ENCODE results near the gene CD40LG. TPM values are rescaled to one million over a fixed set of nuclear protein-coding genes. Genes with fewer than 3 reads are reported as not detected.

CD40LG gene
- polyA plus RNA-seq, 1 experiment = not detected

DNA sequence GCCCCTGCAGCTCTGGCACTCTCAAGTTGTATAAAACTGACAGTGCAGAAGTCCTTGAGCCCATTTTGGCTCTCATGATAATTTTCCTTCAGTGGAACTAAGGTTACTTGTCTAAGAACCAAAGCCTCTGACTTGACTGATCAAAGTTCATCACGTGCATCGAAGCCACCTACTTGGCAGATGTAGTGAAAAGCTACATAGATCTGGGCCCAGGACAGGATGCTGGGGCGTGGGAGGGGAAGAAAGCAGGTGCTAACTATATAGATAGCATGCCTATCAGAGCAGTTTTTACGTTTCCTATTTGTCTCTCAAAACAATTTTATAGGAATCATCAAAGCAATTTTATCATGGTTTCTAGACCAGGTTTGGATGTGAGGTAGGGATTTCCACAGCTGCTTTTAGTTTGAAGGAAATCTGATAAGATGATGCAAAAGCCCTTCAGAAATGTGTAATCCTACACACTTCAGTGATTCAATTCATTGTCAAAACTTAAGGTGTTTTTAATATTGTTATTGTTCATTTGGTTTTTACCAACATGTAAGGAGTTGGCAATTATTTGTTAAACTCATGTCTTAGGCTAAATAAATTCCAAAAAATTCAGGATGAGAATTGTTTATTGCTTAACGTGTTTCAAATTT lies 1.2 kb upstream of the CD40LG start:
- CTCF ChIA-PET = no interaction called here
- H3K27me3 ChIP-seq (ENCODE audit: control insufficient read depth, insufficient read depth, low read length) = no peaks in the 10 kb centered on the region
- POLR2A ChIA-PET = no interaction called here
- TF ChIP-seq, protein P1, sequence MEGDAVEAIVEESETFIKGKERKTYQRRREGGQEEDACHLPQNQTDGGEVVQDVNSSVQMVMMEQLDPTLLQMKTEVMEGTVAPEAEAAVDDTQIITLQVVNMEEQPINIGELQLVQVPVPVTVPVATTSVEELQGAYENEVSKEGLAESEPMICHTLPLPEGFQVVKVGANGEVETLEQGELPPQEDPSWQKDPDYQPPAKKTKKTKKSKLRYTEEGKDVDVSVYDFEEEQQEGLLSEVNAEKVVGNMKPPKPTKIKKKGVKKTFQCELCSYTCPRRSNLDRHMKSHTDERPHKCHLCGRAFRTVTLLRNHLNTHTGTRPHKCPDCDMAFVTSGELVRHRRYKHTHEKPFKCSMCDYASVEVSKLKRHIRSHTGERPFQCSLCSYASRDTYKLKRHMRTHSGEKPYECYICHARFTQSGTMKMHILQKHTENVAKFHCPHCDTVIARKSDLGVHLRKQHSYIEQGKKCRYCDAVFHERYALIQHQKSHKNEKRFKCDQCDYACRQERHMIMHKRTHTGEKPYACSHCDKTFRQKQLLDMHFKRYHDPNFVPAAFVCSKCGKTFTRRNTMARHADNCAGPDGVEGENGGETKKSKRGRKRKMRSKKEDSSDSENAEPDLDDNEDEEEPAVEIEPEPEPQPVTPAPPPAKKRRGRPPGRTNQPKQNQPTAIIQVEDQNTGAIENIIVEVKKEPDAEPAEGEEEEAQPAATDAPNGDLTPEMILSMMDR (IDR thresholded peaks at IDR 0.05; ENCODE audit: low read depth, low read length) = no peak
- no peaks in the 10 kb centered on the region for H3K9me3 ChIP-seq (ENCODE audit: control insufficient read depth, insufficient read depth, low read length)
- no peak for DNase-seq (ENCODE audit: low read depth, low spot score)
- no peak overlapping the region for H3K4me3 ChIP-seq (ENCODE audit: low read depth, low read length)
- no peak overlapping the region for H3K27ac ChIP-seq (ENCODE audit: low read depth, low read length)

GRCh38 chrX:136650811-136651210 lies 2.9 kb downstream of the CD40LG start:
- CTCF ChIA-PET = no interaction called here
- Histone ChIP-seq H3K4me3 (ENCODE audit: low read depth, low read length) (no peak overlapping the region), H3K27me3 (ENCODE audit: control insufficient read depth, insufficient read depth, low read length) (no peaks in the 10 kb centered on the region), H3K27ac (ENCODE audit: low read depth, low read length) (no peak overlapping the region), H3K9me3 (ENCODE audit: control insufficient read depth, insufficient read depth, low read length) (no peaks in the 10 kb centered on the region)
- POLR2A ChIA-PET = no interaction called here
- TF ChIP-seq, protein P1 (IDR thresholded peaks at IDR 0.05; ENCODE audit: low read depth, low read length) = no peak
- DNase-seq (ENCODE audit: low read depth, low spot score) = no peak

GRCh38 chrX:136652822-136653723 lies 5.1 kb downstream of the CD40LG start:
- TF ChIP-seq, protein P1 (IDR thresholded peaks at IDR 0.05; ENCODE audit: low read depth, low read length) = no peak
- H3K27me3 ChIP-seq (ENCODE audit: control insufficient read depth, insufficient read depth, low read length) = no peaks in the 10 kb centered on the region
- DNase-seq (ENCODE audit: low read depth, low spot score) = no peak
- H3K9me3 ChIP-seq (ENCODE audit: control insufficient read depth, insufficient read depth, low read length) = no peaks in the 10 kb centered on the region
- ChIA-PET POLR2A (no interaction called here), CTCF (no interaction called here)
- H3K4me3 ChIP-seq (ENCODE audit: low read depth, low read length) = no peak overlapping the region
- H3K27ac ChIP-seq (ENCODE audit: low read depth, low read length) = no peak overlapping the region

DNA sequence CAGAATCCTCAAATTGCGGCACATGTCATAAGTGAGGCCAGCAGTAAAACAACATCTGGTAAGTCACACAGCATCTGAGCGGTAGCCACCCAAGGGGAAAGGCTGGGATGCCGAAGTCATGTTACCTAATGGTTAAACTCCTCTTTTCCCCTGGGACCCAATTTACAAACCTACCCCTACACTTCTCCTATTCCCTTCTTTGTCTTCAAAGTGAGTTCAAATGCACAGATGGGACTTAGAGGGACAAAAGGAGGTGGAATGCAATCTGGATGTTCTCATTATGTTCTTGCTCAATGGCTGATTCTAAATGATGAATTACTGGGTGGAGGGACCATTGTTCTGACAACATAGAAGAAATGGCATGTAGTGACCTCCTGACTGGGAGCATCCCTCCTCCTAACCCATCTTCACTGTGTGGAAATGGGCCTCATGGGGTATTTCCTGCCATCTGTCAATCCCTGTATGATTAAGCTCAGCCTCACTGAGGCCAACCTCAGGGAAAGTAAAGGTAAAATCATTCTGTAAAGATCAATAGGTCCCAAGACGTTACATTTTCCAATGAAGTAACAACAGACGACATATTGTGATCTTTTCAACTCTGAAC lies 8.5 kb downstream of the CD40LG start:
- H3K27me3 ChIP-seq (ENCODE audit: control insufficient read depth, insufficient read depth, low read length) = no peaks in the 10 kb centered on the region
- DNase-seq (ENCODE audit: low read depth, low spot score) = no peak
- TF ChIP-seq, protein P1 (IDR thresholded peaks at IDR 0.05; ENCODE audit: low read depth, low read length) = no peak
- CTCF ChIA-PET = no interaction called here
- H3K9me3 ChIP-seq (ENCODE audit: control insufficient read depth, insufficient read depth, low read length) = no peaks in the 10 kb centered on the region
- H3K4me3 ChIP-seq (ENCODE audit: low read depth, low read length) = no peak overlapping the region
- no peak overlapping the region for H3K27ac ChIP-seq (ENCODE audit: low read depth, low read length)
- POLR2A ChIA-PET = no interaction called here

DNA sequence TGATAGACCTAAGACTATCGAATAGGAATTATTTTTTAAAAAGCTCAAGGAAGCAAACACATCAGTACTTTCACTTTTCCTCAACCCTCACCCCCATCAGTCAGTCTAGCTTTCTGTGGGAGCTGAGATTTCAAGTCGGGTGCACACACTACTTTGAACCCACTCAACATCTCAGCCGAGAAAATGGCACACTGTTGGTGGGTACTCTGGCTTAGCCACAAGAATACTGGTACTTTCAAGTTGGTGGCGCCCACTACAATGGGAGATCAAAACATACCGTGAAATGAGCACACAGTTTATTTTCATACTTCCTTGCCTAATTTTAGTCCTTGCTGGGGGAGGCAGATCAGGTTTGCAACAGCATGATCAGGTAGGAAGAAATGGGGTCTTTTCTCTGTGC lies 10.2 kb downstream of the CD40LG start:
- CTCF ChIA-PET = no interaction called here
- Histone ChIP-seq H3K27ac (ENCODE audit: low read depth, low read length) (no peak overlapping the region), H3K4me3 (ENCODE audit: low read depth, low read length) (no peak overlapping the region), H3K27me3 (ENCODE audit: control insufficient read depth, insufficient read depth, low read length) (no peaks in the 10 kb centered on the region), H3K9me3 (ENCODE audit: control insufficient read depth, insufficient read depth, low read length) (no peaks in the 10 kb centered on the region)
- TF ChIP-seq, protein P1 (IDR thresholded peaks at IDR 0.05; ENCODE audit: low read depth, low read length) = no peak
- DNase-seq (ENCODE audit: low read depth, low spot score) = no peak
- POLR2A ChIA-PET = no interaction called here

Measured in AG04450 (cell line).